ENCODE results near the gene EPRS1.

DNA sequence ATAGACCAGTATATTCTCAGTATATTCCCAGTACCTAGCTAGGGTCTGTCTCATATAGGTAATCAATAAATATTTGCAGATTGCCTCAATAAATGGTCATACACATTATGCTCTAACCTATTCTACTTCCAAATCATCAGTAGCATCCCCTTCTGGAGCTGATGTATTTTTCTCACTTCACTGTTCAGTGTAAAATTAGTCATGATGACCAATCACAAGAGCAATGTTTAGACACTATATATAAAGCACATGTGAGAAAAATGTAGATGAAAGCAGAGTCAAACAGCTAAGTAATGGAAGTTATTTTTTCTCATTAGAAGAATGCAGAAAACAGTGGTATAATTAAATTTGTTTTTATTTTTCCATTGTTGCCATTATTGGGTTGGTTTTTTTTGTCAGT lies 34.7 kb downstream of the EPRS1 start:
- TF ChIP-seq FOXP2 (optimal IDR thresholded peaks at IDR 0.05; ENCODE audit: borderline replicate concordance, extremely low read depth, extremely low read length, insufficient read depth) (no peak), TAF1 (IDR thresholded peaks at IDR 0.05; ENCODE audit: borderline replicate concordance, insufficient read depth, low read length) (no peak)

All from PFSK-1 (cell line).